Measurements from ENCODE around the gene SLC44A4.
"Not testable (repeated sequence)": the region's sequence is repeated elsewhere in the genome, so short reads cannot be mapped to it uniquely, and the experiment has no call there.

SLC44A4 gene

DNA sequence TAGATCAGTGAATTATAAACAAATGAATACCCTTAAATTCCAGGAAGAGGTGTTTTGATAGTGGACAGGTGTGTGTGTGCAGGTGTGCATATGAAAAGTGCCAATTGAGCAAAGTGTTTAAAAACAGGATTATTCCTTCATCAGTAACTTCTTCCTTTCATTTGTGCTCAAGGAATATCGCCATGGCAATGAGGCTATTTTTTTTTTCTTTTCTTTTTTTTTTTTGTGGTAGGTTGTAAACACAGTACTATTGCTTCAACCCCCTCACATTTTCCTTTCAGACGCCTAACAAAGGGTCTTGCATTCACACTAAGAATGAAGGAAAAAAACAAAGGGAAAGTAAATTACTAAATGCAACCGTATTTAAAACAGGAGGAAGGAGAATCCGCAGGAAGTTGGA is 53.2 kb downstream of the SLC44A4 start:
- DNase-seq: no peak

GRCh38 chr6:31823592-31824196 is 55.1 kb downstream of the SLC44A4 start:
- not testable (repeated sequence) for DNase-seq

- no peak for DNase-seq
These were observed 56.6 kb downstream of the SLC44A4 start for GRCh38 chr6:31822036-31822821.

GRCh38 chr6:31821301-31822035 is 57.3 kb downstream of the SLC44A4 start:
- DNase-seq: no peak

- DNase-seq: not testable (repeated sequence)
These were observed 58.4 kb downstream of the SLC44A4 start for GRCh38 chr6:31820399-31820798.

DNA sequence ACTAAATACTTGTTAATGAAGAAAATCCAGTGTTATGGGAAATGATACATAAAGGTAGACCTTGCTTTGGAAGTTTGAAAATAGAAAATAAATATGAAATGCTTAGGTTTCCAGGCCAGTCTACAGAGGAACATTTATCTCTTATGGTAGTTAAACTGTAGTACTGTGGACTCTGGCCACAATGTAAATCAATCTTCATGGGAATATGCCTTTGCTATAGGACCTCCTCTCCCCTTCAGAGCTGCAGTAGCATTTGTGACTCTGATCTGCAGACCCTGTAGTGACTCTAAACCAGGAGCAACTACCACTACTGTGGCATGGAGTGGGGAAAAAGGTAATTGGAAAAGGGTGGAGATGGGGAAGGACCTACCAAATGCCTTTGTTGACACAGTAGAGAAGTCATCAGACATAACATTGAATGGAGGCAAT is 58.9 kb downstream of the SLC44A4 start:
- DNase-seq: no peak

DNA sequence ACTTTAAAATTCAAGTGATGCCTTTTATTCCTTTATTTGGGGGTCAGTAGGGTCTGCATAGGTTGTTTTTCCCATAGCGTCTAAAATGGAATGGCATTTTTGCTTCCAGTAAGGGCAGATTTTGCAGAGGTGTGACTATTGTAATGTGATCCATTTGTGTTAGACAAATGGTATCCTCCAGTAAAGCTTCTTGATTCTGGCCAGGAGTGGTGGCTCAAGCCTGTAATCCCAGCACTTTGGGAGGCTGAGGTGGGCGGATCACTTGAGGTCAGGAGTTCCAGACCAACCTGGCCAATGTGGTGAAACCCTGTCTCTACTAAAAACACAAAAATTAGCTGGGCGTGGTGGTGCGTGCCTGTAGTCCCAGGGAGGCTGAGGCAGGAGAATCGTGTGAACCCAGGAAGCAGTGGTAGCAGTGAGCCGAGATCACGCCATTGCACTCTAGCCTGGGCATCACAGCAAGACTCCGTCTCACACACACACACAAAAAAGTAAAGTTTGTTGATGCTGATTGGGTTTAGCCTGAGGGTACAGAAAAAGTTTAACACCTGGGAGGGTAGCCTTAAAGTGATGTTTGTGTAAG is 60.8 kb downstream of the SLC44A4 start:
- not testable (repeated sequence) for DNase-seq

DNA sequence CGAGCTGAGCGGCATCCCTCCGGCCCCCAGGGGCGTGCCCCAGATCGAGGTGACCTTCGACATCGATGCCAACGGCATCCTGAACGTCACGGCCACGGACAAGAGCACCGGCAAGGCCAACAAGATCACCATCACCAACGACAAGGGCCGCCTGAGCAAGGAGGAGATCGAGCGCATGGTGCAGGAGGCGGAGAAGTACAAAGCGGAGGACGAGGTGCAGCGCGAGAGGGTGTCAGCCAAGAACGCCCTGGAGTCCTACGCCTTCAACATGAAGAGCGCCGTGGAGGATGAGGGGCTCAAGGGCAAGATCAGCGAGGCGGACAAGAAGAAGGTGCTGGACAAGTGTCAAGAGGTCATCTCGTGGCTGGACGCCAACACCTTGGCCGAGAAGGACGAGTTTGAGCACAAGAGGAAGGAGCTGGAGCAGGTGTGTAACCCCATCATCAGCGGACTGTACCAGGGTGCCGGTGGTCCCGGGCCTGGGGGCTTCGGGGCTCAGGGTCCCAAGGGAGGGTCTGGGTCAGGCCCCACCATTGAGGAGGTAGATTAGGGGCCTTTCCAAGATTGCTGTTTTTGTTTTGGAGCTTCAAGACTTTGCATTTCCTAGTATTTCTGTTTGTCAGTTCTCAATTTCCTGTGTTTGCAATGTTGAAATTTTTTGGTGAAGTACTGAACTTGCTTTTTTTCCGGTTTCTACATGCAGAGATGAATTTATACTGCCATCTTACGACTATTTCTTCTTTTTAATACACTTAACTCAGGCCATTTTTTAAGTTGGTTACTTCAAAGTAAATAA is 61.5 kb downstream of the SLC44A4 start:
- not testable (repeated sequence) for DNase-seq

- DNase-seq: peak; percentile 77
These were observed 63.6 kb downstream of the SLC44A4 start, which contains the start of the genes HSPA1A and HSPA1L for GRCh38 chr6:31815025-31815838. Gene HSPA1A (plus strand): TSS chr6:31815543. CDS start chr6:31815757, 214 bp downstream. Gene HSPA1L (minus strand): TSS chr6:31815283. CDS start chr6:31811972, 3,311 bp downstream.

GRCh38 chr6:31814677-31815024 is 64.1 kb downstream of the SLC44A4 start:
- peak; percentile 90 for DNase-seq

DNA sequence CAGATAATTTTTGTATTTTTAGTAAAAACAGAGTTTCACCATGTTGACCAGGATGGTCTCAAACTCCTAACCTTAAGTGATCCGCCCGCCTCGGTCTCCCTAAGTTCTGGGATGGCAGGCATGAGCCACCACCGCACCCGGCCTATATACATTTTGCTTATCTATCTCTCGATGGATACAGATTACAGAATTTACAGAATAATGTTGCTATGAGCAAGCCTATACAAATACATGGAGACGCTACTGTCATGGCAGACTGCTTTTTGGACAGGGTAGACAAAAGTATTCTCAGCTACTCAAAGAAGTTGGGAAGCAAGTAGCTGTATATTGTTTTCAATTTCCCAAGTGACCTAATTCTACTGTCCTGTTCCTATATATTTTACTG is 65.3 kb downstream of the SLC44A4 start:
- no peak for DNase-seq
